ENCODE measurements around the gene IL23R. TPM values are rescaled to one million over a fixed set of nuclear protein-coding genes. Genes with fewer than 3 reads are reported as not detected.

Gene IL23R
- polyA plus RNA-seq, 1 of the 3 experiments (the other 2 are of a cell fraction) = not detected

- TF ChIP-seq POLR2AphosphoS5 (IDR thresholded peaks at IDR 0.05; ENCODE audit: low read depth, low read length) = no peak
- TF ChIP-seq ZBTB33 (IDR thresholded peaks at IDR 0.05; ENCODE audit: borderline replicate concordance, low read depth) = no peak
- no peak for TF ChIP-seq FOXJ3 (CRISPR knock-in tag; IDR thresholded peaks at IDR 0.05)
- TF ChIP-seq NRF1 (IDR thresholded peaks at IDR 0.05; ENCODE audit: low read depth, low read length) = no peak
- no peak for TF ChIP-seq SMC3 (IDR thresholded peaks at IDR 0.05; ENCODE audit: low read depth, low read length)
- TF ChIP-seq, protein P1, sequence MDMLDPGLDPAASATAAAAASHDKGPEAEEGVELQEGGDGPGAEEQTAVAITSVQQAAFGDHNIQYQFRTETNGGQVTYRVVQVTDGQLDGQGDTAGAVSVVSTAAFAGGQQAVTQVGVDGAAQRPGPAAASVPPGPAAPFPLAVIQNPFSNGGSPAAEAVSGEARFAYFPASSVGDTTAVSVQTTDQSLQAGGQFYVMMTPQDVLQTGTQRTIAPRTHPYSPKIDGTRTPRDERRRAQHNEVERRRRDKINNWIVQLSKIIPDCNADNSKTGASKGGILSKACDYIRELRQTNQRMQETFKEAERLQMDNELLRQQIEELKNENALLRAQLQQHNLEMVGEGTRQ (IDR thresholded peaks at IDR 0.05; ENCODE audit: borderline replicate concordance, low read depth, low read length) = no peak
Measured at GRCh38 chr1:67118191-67118590, 48.1 kb upstream of the IL23R start (continued).

GRCh38 chr1:67118646-67119045 lies 47.6 kb upstream of the IL23R start:
- H3K9ac ChIP-seq = no peak overlapping the region
- no peak overlapping the region for H3K4me2 ChIP-seq
- H3K27ac ChIP-seq (ENCODE audit: low read depth in 2 of 2, low read length in 1 of 2) = no peak overlapping the region
- no peak for DNase-seq
- H2AFZ ChIP-seq (ENCODE audit: low read depth) = no peak overlapping the region
- no peaks in the 10 kb centered on the region for H3F3A ChIP-seq (replicated peaks; ENCODE audit: insufficient read depth)
- ChIA-PET POLR2A (no interaction called here), CTCF (no interaction called here)
- H3K27me3 ChIP-seq (ENCODE audit: insufficient read depth) = no peaks in the 10 kb centered on the region
- TF ChIP-seq RAD21 (IDR thresholded peaks at IDR 0.05; ENCODE audit: low read length) (no peak), SIN3A (IDR thresholded peaks at IDR 0.05; ENCODE audit: borderline replicate concordance, low read depth, low read length) (no peak), GATA2 (CRISPR knock-in tag; IDR thresholded peaks at IDR 0.05) (no peak)
- TF ChIP-seq, protein P2, sequence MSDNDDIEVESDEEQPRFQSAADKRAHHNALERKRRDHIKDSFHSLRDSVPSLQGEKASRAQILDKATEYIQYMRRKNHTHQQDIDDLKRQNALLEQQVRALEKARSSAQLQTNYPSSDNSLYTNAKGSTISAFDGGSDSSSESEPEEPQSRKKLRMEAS (IDR thresholded peaks at IDR 0.05; ENCODE audit: low read depth) = no peak
- TF ChIP-seq, protein P3, sequence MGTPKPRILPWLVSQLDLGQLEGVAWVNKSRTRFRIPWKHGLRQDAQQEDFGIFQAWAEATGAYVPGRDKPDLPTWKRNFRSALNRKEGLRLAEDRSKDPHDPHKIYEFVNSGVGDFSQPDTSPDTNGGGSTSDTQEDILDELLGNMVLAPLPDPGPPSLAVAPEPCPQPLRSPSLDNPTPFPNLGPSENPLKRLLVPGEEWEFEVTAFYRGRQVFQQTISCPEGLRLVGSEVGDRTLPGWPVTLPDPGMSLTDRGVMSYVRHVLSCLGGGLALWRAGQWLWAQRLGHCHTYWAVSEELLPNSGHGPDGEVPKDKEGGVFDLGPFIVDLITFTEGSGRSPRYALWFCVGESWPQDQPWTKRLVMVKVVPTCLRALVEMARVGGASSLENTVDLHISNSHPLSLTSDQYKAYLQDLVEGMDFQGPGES (IDR thresholded peaks at IDR 0.05; ENCODE audit: low read depth, low read length) = no peak
- 35% methylated on average over 3 of the region's 3 CpGs for WGBS (ENCODE audit: low lambda C conversion rate)
- no peaks in the 10 kb centered on the region for H3K4me1 ChIP-seq (ENCODE audit: control insufficient read depth in 1 of 2, insufficient read depth in 2 of 2, low read depth in 1 of 2, low read length in 1 of 2)
- H4K20me1 ChIP-seq (ENCODE audit: insufficient read depth) = no peaks in the 10 kb centered on the region
- H3K9me3 ChIP-seq = no peaks in the 10 kb centered on the region
- H3K36me3 ChIP-seq (replicated peaks in 1 of 2; ENCODE audit: control insufficient read depth in 1 of 2, insufficient read depth in 2 of 2, low read length in 1 of 2) = no peaks in the 10 kb centered on the region
- H3K4me3 ChIP-seq (ENCODE audit: low read depth in 2 of 2, low read length in 1 of 2) = no peak overlapping the region
- no peaks in the 10 kb centered on the region for H3K9me2 ChIP-seq
- no peaks in the 10 kb centered on the region for H3K79me2 ChIP-seq (ENCODE audit: insufficient read depth)

All from SK-N-SH (cell line).